NCI-H1092 treated with DMSO at 0.1 percent for 48 hours (cell line): Measurements from ENCODE around the gene NFIA.
"Not testable (repeated sequence)": the region's sequence is repeated elsewhere in the genome, so short reads cannot be mapped to it uniquely, and the experiment has no call there.

Source experiments
- DNase-seq: peaks from one replicate; lab custom pipeline; 2025; lab: John Stamatoyannopoulos, UW

The NFIA gene

GRCh38 chr1:61102041-61102440 lies 19.7 kb downstream of the NFIA start:
- DNase-seq, result no peak

GRCh38 chr1:61102621-61103020 lies 20.3 kb downstream of the NFIA start:
- DNase-seq, result no peak

DNA sequence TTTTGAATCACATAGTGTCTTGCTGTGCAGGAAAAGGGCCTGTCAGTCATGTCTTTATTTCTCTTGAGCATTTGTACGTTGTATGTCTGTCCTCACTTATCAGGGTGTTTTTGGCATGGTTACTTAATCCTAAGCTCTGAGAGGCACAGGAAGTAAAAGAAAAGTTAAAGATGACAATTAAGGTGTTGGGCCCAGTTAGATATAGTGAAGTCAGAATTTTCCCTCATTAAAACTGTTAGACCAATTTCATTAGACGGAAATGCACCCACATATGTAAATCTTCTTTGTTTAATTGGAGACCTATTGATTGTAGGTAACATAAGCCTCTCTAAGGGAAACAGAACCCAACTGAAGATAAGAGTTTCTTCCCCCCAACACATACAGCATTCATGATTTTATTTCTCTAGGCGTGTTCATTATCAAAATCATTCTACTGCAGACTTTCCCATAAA lies 21.9 kb downstream of the NFIA start:
- no peak for DNase-seq

DNA sequence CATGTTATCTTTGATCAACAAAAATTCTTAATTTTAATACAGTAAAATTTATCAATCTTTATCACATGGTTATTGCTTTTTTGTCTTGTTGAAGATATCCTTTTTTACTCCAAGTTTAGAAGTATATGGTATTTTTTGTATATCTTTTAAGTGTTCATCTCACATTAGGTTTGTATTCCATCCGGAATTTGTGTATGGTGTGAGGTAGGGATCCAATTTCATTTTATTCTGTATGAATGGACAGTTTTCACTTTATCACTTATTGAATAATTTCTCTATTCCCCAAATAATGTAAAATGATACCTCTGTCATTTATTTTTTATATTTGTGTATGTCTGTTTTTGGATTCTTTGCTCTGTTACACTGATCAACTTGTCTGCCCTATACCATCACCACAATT lies 25.3 kb downstream of the NFIA start:
- no peak for DNase-seq

GRCh38 chr1:61109158-61109557 lies 26.8 kb downstream of the NFIA start:
- DNase-seq, result no peak

DNA sequence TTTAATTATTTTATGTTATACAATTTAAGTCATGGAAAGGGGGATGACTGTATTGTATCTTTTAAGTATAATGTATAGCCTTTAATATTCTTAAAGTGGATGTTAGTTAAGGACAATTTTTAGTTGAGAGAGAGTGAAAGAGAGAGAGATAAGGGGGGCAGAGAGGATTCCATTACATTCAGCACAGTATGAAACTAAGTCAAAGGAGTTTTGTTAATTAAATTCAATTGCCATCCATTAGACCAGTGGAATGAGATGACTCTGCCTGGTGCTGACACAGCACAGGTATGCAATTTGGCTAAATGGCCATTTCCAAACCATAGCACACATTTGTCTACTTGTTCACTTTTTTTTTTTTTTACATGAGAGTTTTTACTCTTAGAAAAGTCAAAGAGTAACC lies 27.5 kb downstream of the NFIA start:
- DNase-seq, result no peak

GRCh38 chr1:61110554-61110953 lies 28.2 kb downstream of the NFIA start:
- DNase-seq, result no peak

DNA sequence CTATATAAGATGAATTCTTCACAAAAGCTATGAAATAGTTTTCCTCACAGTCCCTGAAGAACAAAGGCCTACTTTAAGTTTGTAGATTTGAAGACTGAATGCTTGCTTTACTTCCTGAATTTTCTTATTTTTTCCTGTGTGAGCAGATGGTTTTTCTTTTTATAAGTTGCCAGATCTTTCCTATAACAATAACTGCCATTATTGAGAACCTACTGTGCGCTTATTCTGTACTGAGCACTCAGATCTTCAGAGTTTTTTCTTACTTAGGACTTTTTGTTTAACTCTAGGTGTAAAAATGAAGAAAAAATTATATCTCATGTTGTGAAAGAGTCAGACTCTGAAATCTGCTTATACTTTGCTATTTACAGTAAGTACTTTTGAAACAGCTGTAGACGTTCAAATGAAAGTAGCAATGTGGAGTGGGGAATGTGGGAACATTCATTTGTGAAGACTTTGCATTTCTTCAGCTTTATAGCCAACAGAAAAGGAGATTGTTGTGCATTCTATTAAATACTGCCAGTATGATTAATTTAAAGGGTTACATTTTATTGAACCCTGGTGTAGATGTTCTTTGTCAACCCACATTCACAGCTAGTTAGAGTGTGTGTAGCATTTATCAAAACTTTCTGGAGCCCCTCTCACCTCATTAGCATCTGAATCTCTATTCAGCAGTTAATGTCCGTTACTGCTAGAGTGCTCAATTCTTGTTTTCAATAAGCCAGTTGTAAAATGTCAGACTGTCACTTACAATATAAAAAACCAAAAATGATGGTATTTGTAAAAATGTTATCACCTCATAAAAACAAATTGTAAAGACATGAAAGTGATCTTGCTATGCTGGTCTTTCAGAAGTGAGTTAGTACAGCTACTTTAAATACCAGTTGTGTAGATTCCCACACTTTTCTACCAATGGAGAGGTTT lies 29.0 kb downstream of the NFIA start:
- no peak for DNase-seq

DNA sequence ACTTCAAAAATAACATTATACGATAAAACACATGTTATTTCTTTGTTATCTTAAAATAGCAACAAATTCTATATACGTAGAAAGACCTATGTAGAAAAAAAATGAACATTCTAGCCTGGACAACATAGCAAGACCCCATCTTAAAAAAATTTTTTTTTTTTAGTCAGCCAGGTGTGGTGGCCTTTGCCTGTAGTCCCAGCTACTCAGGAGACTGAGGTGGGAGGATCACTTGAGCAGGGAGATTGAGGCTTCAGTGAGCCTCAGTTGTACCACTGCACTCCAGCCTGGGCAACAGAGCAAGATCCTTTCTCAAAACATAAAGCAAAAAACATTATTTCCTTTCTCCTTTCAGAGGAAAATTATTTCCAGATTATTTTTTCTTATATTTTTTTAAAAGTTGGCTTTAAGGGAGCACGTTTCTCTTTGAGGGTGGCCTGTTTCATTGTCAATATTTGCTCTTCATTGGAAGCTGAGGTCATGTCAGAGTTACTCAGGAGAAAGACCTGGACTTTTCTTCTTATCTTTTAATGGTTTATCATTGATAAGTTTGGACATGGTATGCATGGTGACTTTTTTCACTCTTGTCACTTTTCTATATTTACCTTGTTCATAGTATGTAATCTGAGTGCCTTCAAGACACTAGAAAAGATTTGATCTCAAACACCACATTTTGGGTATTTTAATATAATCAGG lies 32.0 kb downstream of the NFIA start:
- no peak for DNase-seq

- no peak for DNase-seq
These were observed 33.1 kb downstream of the NFIA start for GRCh38 chr1:61115436-61115835.

DNA sequence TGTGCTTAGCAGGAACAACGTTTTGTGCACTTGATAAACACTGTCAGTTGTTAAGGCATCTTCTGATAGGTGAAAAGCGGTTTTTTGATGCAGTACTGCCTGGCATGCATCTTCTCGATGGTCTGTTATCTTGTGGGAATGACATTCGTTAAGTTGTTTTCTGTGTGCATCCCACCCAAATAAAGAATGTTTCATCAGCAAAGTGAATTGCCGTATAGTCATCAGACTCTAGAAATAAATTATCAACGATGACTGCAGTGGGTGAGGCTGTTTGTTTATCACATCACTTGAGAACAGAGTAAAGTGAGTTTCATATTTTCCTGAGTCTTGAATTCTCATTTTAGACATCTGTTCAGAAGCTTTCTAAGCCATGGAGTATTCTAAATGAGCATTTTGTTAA lies 34.1 kb downstream of the NFIA start:
- DNase-seq, result no peak

GRCh38 chr1:61117283-61117682 lies 34.9 kb downstream of the NFIA start:
- DNase-seq, result no peak

GRCh38 chr1:61119085-61119484 lies 36.7 kb downstream of the NFIA start:
- DNase-seq, result no peak

DNA sequence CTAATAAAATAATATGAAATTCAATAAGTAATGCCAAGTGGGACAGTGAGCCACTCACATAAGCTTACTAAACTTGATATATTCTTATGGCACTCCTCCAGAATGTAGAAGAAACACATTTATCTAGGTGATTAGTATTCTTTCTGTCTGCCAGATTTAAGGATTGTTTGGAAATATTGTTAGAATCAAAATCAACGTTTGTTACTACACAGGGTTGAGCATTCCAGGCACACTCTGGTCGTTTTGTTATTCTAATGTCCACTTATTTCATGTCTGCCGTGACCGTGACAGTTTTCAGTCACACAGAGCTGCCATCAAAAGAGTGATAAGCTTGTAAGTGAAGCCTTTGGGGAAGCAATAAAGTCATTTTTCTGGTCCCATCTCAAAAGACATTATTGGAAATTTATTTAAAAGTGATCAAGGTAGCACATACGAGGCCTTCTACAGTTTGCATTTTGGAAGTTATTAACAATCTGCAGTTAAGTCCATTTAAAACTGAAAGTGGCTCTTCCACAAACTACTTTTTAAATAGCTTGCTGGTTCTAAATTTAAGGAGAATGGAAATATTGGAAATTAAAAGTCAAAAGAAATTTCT lies 38.0 kb downstream of the NFIA start:
- DNase-seq, result no peak

- DNase-seq, result no peak
These were observed 38.6 kb downstream of the NFIA start for GRCh38 chr1:61120998-61121397.

- no peak for DNase-seq
These were observed 39.3 kb downstream of the NFIA start for GRCh38 chr1:61121631-61122030.

DNA sequence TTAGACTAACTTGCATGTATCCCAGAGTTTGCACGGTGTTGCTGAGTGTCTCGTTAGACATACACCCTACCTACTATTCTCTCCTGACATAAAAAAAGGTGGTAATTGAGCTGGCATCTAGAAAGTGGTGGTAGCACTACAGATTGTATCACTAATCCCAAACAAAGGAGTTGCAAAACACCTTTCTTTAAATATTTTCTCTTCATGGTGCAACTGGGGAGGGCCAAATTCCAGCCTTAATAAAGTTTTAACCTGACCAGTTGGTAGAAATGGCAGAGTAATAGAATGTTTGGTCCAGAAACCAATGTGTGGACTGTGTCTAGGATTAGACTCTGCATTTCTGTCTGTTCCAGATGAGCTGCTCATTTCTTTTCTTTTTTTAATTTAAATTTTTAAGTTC lies 40.0 kb downstream of the NFIA start:
- DNase-seq, result no peak

DNA sequence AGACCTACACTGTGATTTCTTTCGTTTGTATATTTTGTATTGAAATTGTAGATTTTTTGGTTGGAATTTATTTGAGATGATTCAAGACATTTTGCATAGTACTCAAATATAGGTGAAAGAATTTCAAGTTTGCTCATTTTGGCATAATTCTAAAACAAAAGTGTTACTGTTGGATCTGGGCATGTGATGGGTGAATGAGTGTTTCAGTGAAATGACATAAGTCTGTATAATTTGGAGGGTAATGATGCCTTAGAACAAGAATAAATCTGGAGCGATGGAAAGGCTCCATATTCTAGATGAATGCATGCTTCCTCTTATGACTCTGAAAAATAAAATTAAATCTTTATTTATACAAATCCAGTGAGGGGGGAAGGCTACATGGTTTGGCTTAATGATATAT lies 41.0 kb downstream of the NFIA start:
- no peak for DNase-seq

DNA sequence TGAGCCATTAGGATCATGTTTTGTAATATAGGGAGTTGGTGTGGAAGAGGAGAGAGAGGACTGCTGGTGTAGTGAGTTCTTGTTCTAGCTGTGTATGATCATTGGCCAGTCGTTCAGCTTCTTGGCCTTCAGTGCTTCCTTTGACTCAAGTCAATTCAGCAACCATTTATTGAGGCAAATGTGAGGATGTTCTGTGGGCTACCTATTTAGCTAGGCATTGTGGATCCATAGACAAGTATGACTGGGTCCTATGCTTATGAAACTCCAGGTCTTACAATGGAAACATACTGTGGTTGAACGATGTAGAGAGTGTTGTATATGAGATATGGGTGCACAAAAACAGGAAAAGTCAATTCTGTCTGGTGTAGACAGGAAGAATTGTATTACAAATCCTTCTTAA lies 41.7 kb downstream of the NFIA start:
- peak; percentile 24 for DNase-seq

DNA sequence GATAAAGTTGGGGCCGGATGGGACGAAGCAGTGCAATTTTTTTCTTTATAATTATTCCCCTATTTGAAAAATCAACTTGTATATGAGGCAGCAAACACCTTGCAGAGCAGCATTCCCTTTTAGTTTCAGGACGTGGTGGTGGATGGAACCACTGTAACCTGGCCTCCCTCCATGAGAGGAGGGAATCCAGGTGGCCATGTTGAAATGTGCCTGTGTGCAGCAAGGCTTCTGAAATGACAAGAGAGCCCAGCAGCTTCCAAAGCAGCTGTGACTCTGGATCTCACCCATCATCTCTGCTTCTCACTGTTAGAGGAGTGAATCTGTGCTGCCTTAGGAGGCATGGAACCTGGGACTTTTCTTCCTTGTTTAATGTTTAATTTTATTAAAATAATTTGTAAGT lies 42.3 kb downstream of the NFIA start:
- peak; percentile 46 for DNase-seq

- peak; percentile 68 for DNase-seq
These were observed 42.9 kb downstream of the NFIA start for GRCh38 chr1:61125263-61125662.

GRCh38 chr1:61125895-61126294 lies 43.5 kb downstream of the NFIA start:
- DNase-seq, result no peak

- not testable (repeated sequence) for DNase-seq
These were observed 44.5 kb downstream of the NFIA start for GRCh38 chr1:61126843-61127242.
